H54 (cell line): ENCODE data around the gene CGREF1.
"Not testable (repeated sequence)": the region's sequence is repeated elsewhere in the genome, so short reads cannot be mapped to it uniquely, and the experiment has no call there.

Source experiments
- DNase-seq: peaks from one replicate; pipeline ENCODE4 v3.0.0; 2011; ENCODE audit warnings: low spot score, mixed read lengths; ENCODE audit not compliant: insufficient read length
- FAIRE-seq: peaks from 3 replicates; lab custom pipeline; 2011; peaks lifted over from hg19 to GRCh38; lab: Jason Lieb, UNC
- POLR2A ChIP-seq: IDR thresholded peaks from 2 replicates; pipeline ENCODE4 v1.6.1; 2011; ENCODE audit warnings: low read depth, mild to moderate bottlenecking, low read length

The CGREF1 gene

DNA sequence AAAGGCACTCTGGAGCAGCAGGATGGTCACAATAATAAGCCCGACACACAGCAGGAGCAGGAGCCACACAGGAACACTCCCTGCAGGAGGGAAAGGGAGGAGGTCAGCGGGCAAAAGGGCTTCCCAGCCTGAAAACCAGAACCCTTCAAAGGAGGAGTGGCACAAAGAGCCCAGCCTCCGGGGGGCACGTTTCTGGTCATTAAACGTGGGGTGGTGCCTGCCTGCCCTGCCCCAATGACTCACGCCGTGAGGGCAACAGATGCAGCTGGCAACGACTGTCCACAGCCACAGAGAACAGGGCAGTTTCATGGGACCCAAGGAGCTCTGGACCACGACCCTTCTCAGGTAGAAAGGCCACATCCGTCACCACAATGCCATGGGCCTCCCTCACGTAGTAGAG, 12.5 kb upstream of the CGREF1 start:
- FAIRE-seq (no peak), DNase-seq (no peak)
- TF ChIP-seq POLR2A: no peak

DNA sequence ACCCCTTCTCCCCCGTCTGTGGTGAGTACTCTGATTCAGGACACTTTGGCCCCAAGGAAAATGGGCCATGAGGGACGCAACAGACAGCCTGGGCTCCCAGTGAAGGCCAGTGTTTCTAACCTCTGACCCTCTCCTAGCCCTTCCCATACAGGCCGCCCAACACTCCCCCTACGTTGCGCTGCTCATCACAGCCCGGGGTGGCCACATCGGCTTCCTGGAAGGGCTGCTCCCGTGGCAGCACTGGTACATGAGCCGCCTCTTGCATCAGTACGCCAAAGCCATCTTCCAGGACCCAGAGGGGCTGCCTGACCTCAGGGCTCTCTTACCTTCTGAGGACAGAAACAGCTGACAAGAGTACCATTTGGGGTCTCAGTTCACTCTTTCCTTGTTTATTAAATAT, 11.5 kb upstream of the CGREF1 start:
- FAIRE-seq (no peak), DNase-seq (no peak)
- TF ChIP-seq POLR2A: no peak

DNA sequence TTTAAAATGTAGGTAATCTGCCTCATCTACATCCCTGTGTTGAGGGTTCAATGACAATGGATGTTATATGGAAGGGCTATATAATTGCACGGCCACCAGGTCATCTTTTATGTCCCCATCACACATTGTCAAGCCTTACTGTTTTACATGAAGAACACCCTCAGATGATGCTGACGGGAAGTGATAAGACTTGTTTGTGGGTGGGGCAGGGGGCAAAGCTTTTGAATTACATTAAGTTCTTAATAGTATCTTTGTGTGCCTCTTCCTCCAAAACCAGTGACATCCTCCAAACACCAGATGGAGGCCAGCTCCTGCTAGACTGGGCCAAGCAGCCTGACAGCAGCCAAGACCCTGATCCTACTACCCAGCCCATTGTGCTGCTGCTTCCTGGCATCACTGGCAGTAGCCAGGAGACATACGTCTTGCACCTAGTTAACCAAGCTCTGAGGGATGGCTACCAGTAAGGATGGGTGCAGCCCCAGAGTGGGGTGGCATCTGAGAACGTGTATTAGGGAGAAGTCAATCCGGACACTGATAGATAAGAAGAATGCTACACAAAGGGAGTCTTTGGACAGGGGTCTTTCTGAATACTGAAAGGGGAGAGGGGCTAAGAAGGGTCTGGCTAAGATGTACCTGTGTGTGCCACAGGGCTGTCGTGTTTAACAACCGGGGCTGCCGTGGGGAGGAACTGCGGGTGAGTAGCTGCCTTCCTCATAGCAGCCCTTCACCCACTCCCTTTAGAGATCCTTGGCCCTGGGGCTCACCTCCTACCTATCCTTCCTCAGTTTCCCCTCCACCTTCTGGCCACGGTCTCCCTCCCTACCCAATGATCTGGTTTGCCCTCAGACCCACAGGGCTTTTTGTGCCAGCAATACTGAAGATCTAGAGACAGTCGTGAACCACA, 10.0 kb upstream of the CGREF1 start:
- FAIRE-seq (no peak), DNase-seq (no peak)
- TF ChIP-seq POLR2A: no peak

DNA sequence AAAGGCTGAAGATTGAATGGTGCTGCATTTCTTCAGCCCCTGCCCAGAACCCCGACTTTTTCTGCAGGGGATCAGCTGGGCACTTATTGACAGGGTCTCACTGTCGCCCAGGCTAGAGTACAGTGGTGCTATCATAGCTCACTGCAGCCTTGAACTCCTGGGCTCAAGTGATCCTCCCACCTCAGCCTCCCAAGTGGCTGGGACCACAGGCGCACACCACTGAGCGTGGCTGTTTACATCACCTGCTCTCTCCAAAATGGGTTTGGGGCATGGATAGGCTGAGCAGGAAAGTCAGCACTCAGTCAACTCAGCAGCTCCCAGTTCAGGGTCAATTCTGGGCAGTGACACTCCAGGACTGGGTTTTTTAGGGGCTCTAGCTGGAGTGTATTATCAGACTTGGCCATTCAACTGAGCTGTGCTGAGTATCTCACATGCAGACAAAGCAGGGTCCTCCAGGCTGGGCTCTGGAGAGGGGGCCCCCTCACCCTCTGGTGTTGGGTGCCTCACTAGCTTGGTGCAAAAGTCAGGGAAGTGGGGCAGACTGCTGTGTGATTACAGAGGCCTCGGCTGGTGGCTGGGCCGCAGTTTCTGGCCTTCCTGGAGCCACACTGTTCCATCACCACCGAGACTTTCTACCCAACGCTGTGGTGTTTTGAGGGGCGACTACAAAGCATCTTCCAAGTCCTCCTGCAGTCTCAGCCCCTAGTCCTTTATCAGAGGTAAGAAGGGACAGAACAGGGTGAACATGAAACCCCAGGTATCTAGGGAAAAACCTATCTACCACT, 9.1 kb upstream of the CGREF1 start:
- no peak for TF ChIP-seq POLR2A
- FAIRE-seq: no peak

GRCh38 chr2:27126252-27126710, 7.4 kb upstream of the CGREF1 start:
- DNase-seq (no peak), FAIRE-seq (no peak)
- TF ChIP-seq POLR2A: no peak

More for the DNA sequence above, 9.1 kb upstream of the CGREF1 start:
- DNase-seq: no peak

GRCh38 chr2:27125104-27125503, 6.2 kb upstream of the CGREF1 start:
- no peak for TF ChIP-seq POLR2A
- DNase-seq (no peak), FAIRE-seq (no peak)

DNA sequence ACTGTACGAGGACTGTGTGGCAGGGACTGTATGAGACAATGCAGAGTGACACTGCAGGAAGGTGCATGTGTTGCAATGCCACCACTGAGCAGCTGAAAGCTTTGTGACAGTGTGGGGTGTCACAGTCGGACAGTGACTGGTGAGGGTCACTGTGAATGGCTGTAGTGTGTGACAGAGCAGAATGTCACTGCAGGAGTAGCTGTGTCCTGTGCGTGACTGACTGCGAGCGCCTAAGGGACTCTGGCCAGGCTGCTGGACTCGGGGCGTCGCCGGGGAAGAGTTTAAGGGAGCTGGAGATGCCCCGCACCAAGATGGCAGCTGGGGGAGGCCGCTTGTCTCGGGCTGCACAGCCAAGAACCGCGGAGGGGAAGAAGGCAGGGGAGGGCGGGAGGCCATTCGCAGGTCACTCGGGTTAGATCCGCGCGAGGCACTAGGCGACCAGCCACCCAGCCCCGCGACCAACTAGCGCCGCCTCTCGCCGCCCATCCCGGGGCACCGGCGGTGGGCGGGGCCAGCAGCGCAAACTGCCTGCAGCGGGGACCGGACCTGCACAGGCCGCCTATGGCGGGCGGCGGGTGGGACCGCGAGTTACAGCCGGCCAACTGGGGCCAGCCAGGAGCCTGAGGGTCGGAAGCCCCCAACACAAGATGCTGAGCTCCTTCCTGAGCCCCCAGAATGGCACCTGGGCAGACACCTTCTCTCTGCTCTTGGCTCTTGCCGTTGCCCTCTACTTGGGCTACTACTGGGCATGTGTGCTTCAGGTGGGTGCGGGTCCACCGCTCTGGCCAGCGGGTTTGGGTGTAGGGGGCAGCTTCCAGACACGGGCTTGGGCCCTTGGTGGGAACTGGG, 4.6 kb upstream of the CGREF1 start, which contains the start of gene ABHD1:
Gene ABHD1, plus strand, starts transcription at position 514 of the 849 bp plus-strand sequence. Its CDS starts 134 bp downstream, at position 648.
- DNase-seq (peak; percentile 67), FAIRE-seq (no peak)
- TF ChIP-seq POLR2A: peak; percentile 49; the same call in 1 of the 2 replicates

DNA sequence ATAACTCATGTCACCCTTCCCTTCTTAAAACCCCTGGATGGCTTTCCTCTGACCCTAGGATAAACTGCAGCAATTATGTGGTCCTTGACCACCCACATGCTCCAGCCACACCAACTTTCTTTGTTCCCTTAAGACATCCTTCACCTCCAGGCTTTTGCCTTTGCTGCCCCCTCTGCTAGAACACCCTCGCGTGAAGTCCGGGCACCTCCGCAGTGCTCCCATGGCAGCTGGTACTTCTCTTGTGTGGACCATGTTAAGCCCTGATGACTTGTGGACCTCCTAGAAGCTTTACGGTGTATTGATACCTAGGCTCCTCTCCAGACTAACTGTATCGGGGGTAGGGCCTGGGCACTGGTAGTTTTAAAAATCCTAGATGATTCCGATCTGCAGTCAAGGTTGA, 3.9 kb upstream of the CGREF1 start:
- FAIRE-seq (no peak), DNase-seq (no peak)
- no peak for TF ChIP-seq POLR2A

DNA sequence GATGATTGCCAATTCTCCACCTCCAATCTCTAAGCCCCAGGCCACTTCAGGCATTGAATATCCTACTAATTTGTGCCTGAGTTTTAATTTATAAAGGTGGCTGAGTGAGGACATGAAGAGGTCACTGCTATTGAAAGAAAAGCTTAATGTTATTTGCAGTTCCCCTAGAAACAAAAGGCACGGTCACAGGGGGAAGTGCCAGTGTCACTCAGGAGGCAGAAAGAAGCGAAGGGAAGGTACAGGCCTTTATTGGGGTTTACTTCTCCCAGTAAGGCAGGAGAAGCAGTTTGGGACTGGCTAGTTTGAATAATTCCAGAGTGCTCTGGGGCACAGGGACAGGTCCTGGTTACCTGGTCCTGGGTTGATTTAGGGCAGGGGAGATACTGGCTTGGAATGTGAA, 3.0 kb upstream of the CGREF1 start:
- no peak for FAIRE-seq

GRCh38 chr2:27119330-27119670, 372 bp upstream of the CGREF1 start:
- FAIRE-seq, DNase-seq: not testable (repeated sequence)

More for the DNA sequence above, 3.0 kb upstream of the CGREF1 start:
- DNase-seq: no peak
- TF ChIP-seq POLR2A: no peak

DNA sequence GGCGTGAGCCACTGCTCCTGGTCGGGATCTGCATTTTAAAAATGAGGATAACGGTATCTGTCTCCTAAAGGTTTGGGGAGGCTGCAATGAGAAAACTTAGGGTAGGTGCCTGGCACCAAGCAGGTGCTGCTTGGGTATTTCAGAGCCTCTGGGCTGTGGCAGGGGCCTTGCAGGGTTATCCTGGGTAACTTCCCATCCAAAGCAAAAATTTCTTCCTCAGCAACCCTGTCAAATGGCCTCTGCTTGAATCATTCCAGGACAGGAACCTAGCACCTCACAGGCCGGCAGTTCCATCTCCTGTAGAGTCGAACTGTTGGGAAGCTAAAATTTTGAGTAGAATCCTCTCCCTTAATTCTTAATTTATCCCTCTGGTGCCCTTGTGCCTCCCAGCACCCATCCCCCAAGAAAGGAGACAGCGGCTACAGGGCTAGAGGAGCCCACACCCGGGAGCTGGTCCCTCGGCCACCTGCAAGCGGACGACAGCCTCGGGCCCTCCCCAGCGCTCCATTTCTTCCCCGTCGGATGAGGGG, 868 bp downstream of the CGREF1 start:
- FAIRE-seq (no peak), DNase-seq (no peak)
- no peak for TF ChIP-seq POLR2A

GRCh38 chr2:27115519-27115918, 3.4 kb downstream of the CGREF1 start:
- no peak for DNase-seq
- FAIRE-seq: no peak
- TF ChIP-seq POLR2A: no peak

- not testable (repeated sequence) for FAIRE-seq, DNase-seq
These were observed 7.4 kb downstream of the CGREF1 start for GRCh38 chr2:27111392-27112078.

GRCh38 chr2:27110603-27111352, 8.2 kb downstream of the CGREF1 start:
- FAIRE-seq: not testable (repeated sequence)

More at GRCh38 chr2:27110603-27111352, 8.2 kb downstream of the CGREF1 start:
- not testable (repeated sequence) for DNase-seq
